Esophagus squamous epithelium (tissue), 4 donors: ENCODE measurements around the gene TCF7.

Experiments used
- CTCF ChIP-seq, 6 experiments: fragments of 450-650 bp in 4 of 6; fragments of 200-600 bp in 2 of 6; sonication (generic) in 2 of 6; IDR thresholded peaks; one replicate each; pipeline ENCODE4 v1.5.1; 2016 to 2019; ENCODE audit warnings: antibody characterized with exemption in 6 of 6, mild to moderate bottlenecking in 4 of 6, moderate library complexity in 4 of 6
- POLR2A ChIP-seq, 4 donors: fragments of 450-650 bp; IDR thresholded peaks; one replicate each; pipeline ENCODE4 v1.6.1; 2017; ENCODE audit warnings: antibody characterized with exemption in 4 of 4, mild to moderate bottlenecking in 4 of 4, moderate library complexity in 3 of 4

GRCh38 chr5:134077926-134078580, 36.4 kb upstream of the TCF7 start:
- TF ChIP-seq POLR2A (IDR thresholded peaks at IDR 0.05), result no peak
- no peak for TF ChIP-seq CTCF (IDR thresholded peaks at IDR 0.05)
